Measurements from ENCODE around the gene FNTB.

The FNTB gene, protein sequence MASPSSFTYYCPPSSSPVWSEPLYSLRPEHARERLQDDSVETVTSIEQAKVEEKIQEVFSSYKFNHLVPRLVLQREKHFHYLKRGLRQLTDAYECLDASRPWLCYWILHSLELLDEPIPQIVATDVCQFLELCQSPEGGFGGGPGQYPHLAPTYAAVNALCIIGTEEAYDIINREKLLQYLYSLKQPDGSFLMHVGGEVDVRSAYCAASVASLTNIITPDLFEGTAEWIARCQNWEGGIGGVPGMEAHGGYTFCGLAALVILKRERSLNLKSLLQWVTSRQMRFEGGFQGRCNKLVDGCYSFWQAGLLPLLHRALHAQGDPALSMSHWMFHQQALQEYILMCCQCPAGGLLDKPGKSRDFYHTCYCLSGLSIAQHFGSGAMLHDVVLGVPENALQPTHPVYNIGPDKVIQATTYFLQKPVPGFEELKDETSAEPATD

DNA sequence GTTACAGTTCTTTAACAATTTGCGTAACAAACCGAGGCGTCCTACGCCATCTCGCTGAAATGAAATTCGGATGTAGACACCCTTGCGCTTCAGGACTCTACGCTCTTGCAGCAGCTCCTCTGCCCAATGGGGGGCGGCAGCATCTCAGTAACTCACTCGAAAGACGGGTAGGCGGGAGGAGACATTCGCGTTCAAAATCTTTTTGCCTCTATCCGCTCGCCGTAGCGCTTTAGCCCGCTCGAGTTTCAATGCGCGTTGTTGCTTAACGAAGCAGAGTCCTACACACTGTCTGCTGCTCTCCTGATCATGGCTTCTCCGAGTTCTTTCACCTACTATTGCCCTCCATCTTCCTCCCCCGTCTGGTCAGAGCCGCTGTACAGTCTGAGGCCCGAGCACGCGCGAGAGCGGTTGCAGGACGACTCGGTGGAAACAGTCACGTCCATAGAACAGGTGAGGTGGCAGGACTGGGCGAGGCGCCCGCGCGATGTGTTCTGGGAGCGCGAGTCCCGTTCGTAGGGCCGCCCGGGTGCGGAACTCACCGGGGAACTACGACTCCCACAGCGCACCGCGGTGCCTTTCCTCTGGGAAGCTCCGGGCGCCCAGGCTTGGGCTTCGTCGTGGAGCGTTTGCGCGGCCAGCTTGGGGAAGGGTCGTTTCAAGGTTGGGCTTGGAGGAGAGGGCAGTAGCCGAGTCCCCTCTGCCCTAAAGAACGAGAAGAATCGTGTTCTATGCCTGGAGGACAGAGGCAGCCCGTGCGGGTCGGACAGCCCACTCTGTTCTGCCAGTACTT is at the start of gene FNTB:
TSS of gene FNTB (plus strand) at position 248 of the 790 bp plus-strand sequence. CDS start at position 307, 59 bp downstream.
- peak; percentile 91 to 96 for DNase-seq

GRCh38 chr14:64937171-64937820 is 49.4 kb upstream of the FNTB start:
- DNase-seq, result no peak

DNA sequence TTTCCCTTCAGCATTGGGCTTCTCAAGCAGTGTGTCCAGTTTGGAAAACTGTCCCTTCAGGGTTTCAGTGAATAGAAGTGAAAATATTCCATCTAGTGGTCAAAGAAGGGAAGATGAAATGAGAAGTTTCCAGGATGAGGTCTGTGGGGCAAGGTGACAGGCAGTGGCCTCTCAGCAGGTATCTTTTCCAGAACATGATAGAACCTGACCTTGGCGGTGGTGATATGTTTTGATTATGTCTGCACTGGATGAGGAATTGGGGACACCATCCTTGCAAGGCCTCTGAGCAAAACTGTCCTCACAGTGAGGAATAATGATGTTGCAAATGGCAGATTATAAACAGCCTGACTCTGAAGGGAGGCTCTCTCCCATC is 48.9 kb upstream of the FNTB start:
- DNase-seq, result peak; percentile 13 to 32

- DNase-seq, result peak; percentile 66 to 78
Observed at GRCh38 chr14:64938972-64939816, 47.5 kb upstream of the FNTB start.

GRCh38 chr14:64939817-64940190 is 46.9 kb upstream of the FNTB start:
- no peak for DNase-seq

- DNase-seq, result no peak
Observed at GRCh38 chr14:64940336-64940910, 46.3 kb upstream of the FNTB start.

DNA sequence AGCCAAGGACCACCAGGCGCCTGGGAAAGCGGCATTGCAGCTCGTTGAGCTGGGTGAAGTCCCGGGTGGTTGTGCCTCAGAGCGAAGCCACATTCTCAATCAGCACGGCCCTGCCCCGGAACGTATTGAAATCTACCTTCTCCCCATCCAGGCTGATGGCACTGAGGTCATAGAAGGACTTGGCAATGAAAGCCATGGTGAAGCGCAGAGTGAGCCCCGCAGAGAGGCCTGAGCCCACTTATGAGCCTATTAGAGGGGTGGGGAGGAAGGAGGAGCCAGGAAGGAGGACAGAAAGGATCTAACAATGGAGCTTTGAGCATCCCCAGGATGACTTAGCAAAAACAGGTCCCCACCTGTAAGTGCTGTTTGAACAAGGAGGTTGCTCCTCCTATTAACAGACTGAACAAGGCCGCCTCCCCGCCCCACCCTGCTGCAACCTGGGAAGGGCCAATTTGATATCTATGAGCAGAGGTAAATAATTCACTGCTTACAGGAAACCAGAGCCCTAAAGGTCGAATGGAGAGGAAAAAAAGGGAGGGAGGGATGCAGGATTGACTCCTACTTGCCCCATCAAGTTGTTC is 44.1 kb upstream of the FNTB start, which contains the start of gene GPX2:
TSS of gene GPX2 (minus strand) at position 215 of the 581 bp plus-strand sequence. CDS start at position 196, 19 bp downstream.
- peak; percentile 87 to 94 for DNase-seq

DNA sequence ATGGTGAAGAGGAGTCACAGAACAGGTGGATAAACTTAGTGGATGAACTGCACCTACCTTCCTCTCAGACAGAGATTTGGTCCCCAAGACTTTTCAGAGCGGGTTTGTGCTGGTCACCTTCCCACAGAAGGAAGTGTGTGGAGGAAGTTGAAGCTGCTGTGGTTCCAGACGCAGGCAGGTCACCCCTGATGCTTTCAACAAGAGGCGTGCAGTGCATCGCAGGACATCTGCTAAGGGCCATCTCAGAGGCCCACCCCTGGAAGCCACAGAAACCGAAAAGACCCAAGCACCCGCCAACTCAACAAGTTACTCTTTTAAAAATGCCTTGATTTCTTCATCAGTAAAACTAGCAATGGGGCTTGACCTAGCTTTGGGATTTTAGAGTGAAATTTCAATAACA is 43.1 kb upstream of the FNTB start:
- no peak for DNase-seq

DNA sequence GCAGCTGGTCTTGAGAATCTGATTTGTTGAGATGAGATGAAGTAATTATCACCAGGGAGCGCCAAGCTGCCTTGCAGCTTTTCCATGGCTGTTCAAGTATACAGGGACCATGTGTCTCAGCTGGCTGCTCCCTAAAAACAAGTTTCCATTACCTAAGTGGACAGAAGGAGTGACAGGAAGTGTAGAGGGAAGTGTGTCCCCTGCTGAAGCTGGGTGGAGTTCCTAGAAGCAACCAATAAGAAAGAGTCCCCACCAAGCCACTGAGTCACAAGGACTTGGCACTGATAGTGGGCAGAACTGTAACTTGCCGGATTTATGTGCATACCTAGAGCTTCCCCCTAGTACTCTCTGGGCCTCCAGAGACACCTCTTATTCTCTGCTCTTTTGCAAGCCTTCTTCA is 42.7 kb upstream of the FNTB start:
- no peak for DNase-seq

DNA sequence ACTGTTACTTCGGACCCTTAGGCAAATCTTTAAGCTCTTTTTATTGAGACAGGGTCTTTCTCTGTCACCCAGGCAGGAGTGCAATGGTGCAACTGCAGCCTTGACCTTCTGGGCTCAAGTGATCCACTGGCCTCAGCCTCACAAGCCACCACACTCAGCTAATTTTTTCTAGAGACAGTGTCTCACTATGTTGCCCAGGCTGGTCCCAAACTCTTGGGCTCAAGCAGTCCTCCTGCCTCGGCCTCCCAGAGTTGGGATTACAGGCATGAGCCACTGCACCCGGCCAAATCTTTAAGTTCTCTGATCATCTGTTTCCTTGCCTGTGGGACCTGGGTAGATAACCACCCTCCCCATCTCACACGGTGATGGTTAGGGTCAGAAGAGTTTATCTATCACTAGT is 41.8 kb upstream of the FNTB start:
- no peak for DNase-seq

GRCh38 chr14:64945431-64946178 is 41.1 kb upstream of the FNTB start:
- DNase-seq, result no peak

- DNase-seq, result no peak
Observed at GRCh38 chr14:64946310-64947045, 40.2 kb upstream of the FNTB start.

DNA sequence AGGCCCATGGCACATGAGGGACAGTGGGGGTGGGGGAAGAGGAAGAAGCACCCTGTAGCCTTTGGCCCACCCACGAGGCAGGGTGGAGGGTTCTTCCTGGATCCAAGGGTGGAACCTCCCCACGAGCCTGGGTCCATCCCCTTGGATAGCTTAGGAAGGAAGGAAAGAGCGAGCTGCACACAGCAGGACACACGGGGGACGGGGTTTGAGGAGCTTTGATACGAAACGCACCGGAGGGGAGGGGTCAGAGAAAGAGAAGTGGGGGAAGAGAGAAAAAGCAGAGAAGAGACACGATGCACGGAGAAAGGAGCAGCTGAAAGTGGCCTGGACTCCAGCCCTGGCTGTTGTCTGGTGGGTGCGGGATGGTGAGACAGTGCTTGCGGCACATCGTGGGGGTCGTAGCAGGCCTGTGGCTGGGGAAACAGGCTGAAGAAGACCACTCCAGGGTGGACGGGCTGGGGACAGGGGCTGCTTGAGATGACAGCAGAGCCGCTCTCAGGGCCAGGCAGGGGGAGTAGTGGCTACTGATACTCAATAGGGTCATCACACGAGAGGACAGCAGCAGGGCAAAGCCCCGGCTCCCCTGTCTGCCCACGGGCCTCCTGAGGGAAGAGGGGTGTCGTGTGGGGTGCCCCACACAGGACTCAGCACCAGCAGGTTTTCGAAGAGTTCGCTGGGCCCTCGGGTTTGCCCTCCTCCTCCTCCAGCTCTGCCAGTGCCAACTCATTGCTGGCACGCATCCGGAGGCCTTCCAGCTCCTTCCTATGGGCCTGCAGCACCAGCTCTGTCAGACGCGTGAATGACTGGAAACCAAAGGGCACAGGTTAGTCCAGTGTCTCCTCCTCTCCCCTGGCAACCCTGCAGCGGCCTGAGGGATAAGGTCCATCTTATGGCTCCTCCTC is 38.7 kb upstream of the FNTB start:
- DNase-seq, result no peak

GRCh38 chr14:64948612-64949210 is 38.0 kb upstream of the FNTB start:
- no peak for DNase-seq

- DNase-seq, result no peak
Observed at GRCh38 chr14:64950889-64951288, 35.8 kb upstream of the FNTB start.

DNA sequence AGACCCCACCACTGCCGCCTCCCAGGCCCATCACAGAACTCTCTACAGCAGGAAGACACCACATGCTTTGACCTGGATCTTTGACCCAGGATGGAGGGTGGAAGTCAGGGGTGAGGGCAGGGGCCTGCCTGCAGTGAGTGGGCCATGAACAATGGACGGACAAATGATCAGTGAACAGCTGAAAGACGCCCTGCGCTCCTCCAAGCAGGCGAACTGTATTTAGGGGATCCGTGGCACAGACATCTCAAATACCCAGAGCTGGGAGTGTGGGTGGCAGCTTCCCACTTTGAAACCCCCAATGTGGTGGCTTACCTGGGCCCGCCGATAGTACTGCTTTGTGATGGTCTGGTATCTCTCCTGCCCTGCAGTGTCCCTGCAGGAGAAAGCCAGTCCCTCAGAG is 35.4 kb upstream of the FNTB start:
- DNase-seq, result no peak

GRCh38 chr14:64951724-64952123 is 35.0 kb upstream of the FNTB start:
- no peak for DNase-seq

GRCh38 chr14:64952598-64953309 is 33.9 kb upstream of the FNTB start:
- DNase-seq, result no peak

All from SHP77 (cell line).